CD4-positive, alpha-beta T cell (primary cell): ENCODE measurements around the gene HDAC4. TPM values are rescaled to one million over a fixed set of nuclear protein-coding genes. Genes with fewer than 3 reads are reported as not detected.

ENCODE experiments used
- ATAC-seq: fragments of 200-7000 bp; cut with Tn5 transposase; one replicate; pipeline ENCODE4 v1.10.0; 2022; ENCODE audit warnings: mild to moderate bottlenecking; ENCODE audit not compliant: poor library complexity
- CTCF ChIA-PET: fragments of 350-600 bp; sonication (Branson Sonifier 250); formaldehyde crosslinking; loops from one replicate; lab custom pipeline; 2021; ENCODE audit warnings: antibody characterized with exemption, inconsistent platforms; lab: Charles Lee
- POLR2A ChIA-PET: fragments of 350-600 bp; sonication (Branson Sonifier 250); formaldehyde crosslinking; loops from one replicate; lab custom pipeline; 2021; ENCODE audit warnings: antibody characterized with exemption, inconsistent platforms; lab: Charles Lee
- DNase-seq, 14 experiments: peaks; one replicate each; pipeline ENCODE4 v3.0.0-alpha.2; 2013 to 2020; ENCODE audit warnings: mixed read lengths in 2 of 14
- H3K27ac ChIP-seq, 2 donors: one replicate each; pipeline versions ENCODE4 v1.5.1 to v1.7.0; 2013; ENCODE audit warnings: low read length in 2 of 2, low read depth in 1 of 2, mild to moderate bottlenecking in 1 of 2
- H3K27me3 ChIP-seq, 2 experiments: 1 replicate in 1 of 2; 2 replicates in 1 of 2; pipeline versions ENCODE4 v1.6.1 to v1.7.0; 2013; ENCODE audit warnings: low read length in 2 of 2, control low read depth in 1 of 2, mild to moderate bottlenecking in 1 of 2, moderate library complexity in 1 of 2; ENCODE audit not compliant: insufficient read depth in 2 of 2, control insufficient read depth in 1 of 2
- H3K36me3 ChIP-seq: one replicate; pipeline ENCODE4 v1.6.1; 2013; ENCODE audit warnings: low read length, control low read depth; ENCODE audit not compliant: insufficient read depth
- H3K4me1 ChIP-seq: one replicate; pipeline ENCODE4 v1.6.1; 2013; ENCODE audit warnings: low read length, control low read depth; ENCODE audit not compliant: insufficient read depth
- H3K4me3 ChIP-seq: one replicate; pipeline ENCODE4 v1.5.1; 2013; ENCODE audit warnings: mild to moderate bottlenecking, low read length, moderate library complexity
- H3K9me3 ChIP-seq, 2 experiments: 1 replicate in 1 of 2; 2 replicates in 1 of 2; pipeline versions ENCODE4 v1.6.1 to v1.7.0; 2013; ENCODE audit warnings: low read length in 2 of 2, mild to moderate bottlenecking in 2 of 2, control low read depth in 1 of 2, moderate library complexity in 1 of 2; ENCODE audit not compliant: control insufficient read depth in 1 of 2, insufficient read depth in 1 of 2
- H3K27ac Mint-ChIP-seq: one replicate; pipeline ENCODE4 v1.8.0; 2020; ENCODE audit warnings: mixed read lengths
- H3K27me3 Mint-ChIP-seq: one replicate; pipeline ENCODE4 v1.8.0; 2021; ENCODE audit warnings: mixed read lengths
- H3K36me3 Mint-ChIP-seq: one replicate; pipeline ENCODE4 v1.8.0; 2021; ENCODE audit warnings: low read depth, mixed read lengths
- H3K4me1 Mint-ChIP-seq: one replicate; pipeline ENCODE4 v1.8.0; 2021; ENCODE audit warnings: low read depth, mixed read lengths
- H3K4me3 Mint-ChIP-seq: one replicate; pipeline ENCODE4 v1.8.0; 2020; ENCODE audit warnings: mild to moderate bottlenecking, mixed read lengths
- H3K9me3 Mint-ChIP-seq: one replicate; pipeline ENCODE4 v1.8.0; 2020; ENCODE audit warnings: mixed read lengths
- intact Hi-C, 2 experiments: fragments of 100-400 bp; cut with DNase I in 1 of 2; cut with micrococcal nuclease in 1 of 2; formaldehyde crosslinking; loops; one replicate each; pipeline versions ENCODE4 v1.15.1 to v1.9.0; 2023 to 2025; cut with DNase I, micrococcal nuclease
- total RNA-seq, 174 experiments: library from RNA in 2 of 174; stranded (reverse) in 2 of 174; gene quantifications; one replicate each; pipeline ENCODE4 v1.2.3 and lab custom pipeline; 2021 to 2026
- TF ChIP-seq, protein P1 (sequence below): fragments of 200-600 bp; IDR thresholded peaks from one replicate; pipeline ENCODE4 v1.8.0; 2022; ENCODE audit warnings: antibody characterized with exemption, mild to moderate bottlenecking

Gene HDAC4
- total RNA-seq, 2 experiments from 2014 or later = 45.3 to 49.2 TPM

DNA sequence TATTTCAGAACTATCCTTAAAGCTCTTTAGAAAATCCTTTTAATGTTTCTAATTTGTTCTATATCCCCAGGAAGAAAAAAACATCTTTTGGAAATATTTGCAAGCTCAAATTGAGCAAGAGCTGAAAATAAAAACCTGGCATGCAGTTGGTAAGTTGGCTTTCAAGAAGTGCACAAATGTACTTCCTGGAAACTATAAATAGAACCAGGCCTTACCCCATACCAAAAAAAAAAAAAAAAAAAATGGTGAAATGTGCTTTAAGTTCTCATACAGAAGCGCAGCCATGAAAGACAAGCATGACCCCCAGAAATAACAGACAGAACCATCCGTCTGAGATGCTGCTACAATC is 178.5 kb downstream of the HDAC4 start:
- no peaks in the 10 kb centered on the region for H3K9me3 Mint-ChIP-seq
- POLR2A ChIA-PET = interaction anchor here (0.8 to 2.3 kb wide), 4 partner anchors 8 to 60 kb away, joined by 3 to 10 read pairs (median 6); no protein-coding TSS in a partner anchor

DNA sequence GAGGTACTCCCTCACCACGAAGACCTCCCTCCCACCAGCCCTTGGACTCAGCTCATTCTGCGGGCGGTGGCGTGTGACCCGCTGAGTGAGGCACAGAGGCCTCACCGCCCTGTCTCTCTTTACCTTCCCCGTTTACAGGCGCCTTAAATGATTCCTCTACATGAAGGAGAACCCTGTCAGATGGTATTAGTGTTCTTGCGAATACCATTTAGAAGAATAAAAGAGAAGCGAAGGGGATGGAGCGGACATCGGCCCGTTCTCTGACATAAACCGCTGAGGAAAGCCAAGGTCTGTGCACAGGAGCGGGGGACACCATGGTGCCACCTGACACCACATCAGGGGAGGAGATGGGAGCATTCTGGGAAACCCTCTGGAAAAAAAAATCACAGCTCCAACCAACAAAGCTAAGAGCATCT is 179.8 kb downstream of the HDAC4 start:
- POLR2A ChIA-PET = interaction anchor here (1.3 to 2.3 kb wide), 2 partner anchors 10 to 101 kb away, joined by 3 to 10 read pairs; no protein-coding TSS in a partner anchor
- TF ChIP-seq, protein P1, sequence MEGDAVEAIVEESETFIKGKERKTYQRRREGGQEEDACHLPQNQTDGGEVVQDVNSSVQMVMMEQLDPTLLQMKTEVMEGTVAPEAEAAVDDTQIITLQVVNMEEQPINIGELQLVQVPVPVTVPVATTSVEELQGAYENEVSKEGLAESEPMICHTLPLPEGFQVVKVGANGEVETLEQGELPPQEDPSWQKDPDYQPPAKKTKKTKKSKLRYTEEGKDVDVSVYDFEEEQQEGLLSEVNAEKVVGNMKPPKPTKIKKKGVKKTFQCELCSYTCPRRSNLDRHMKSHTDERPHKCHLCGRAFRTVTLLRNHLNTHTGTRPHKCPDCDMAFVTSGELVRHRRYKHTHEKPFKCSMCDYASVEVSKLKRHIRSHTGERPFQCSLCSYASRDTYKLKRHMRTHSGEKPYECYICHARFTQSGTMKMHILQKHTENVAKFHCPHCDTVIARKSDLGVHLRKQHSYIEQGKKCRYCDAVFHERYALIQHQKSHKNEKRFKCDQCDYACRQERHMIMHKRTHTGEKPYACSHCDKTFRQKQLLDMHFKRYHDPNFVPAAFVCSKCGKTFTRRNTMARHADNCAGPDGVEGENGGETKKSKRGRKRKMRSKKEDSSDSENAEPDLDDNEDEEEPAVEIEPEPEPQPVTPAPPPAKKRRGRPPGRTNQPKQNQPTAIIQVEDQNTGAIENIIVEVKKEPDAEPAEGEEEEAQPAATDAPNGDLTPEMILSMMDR = no peak
- H3K9me3 Mint-ChIP-seq = no peaks in the 10 kb centered on the region
- CTCF ChIA-PET = interaction anchor here (1.2 kb wide), 1 partner anchor 8 kb away, joined by 4 read pairs; no protein-coding TSS in a partner anchor
- no peak for DNase-seq
- peak overlapping the region; percentile 38 for H3K4me3 Mint-ChIP-seq
- H3K4me1 Mint-ChIP-seq = peaks cover 85% of the 10 kb centered on the region
- Histone ChIP-seq H3K27ac (no peak overlapping the region), H3K27me3 (no peaks in the 10 kb centered on the region), H3K4me3 (no peak overlapping the region), H3K36me3 (no peaks in the 10 kb centered on the region), H3K4me1 (peaks cover 61% of the 10 kb centered on the region), H3K9me3 (no peaks in the 10 kb centered on the region)
- intact Hi-C loops = loop anchor here (5.0 kb wide), 2 partner anchors 36 to 41 kb away; no protein-coding TSS in a partner anchor
- peak overlapping the region; percentile 72 for H3K27ac Mint-ChIP-seq
- H3K36me3 Mint-ChIP-seq = no peaks in the 10 kb centered on the region
- ATAC-seq = no peak
- H3K27me3 Mint-ChIP-seq = no peaks in the 10 kb centered on the region

More for the DNA sequence above, 178.5 kb downstream of the HDAC4 start:
- ATAC-seq (peak; percentile 60), DNase-seq (peak in 1 of 14 experiments; percentile 25)
- Mint-ChIP-seq H3K4me3 (peak overlapping the region; percentile 57), H3K27me3 (no peaks in the 10 kb centered on the region), H3K36me3 (no peaks in the 10 kb centered on the region), H3K27ac (peak overlapping the region; percentile 88), H3K4me1 (peaks cover 84% of the 10 kb centered on the region)
- Histone ChIP-seq H3K4me3 (no peak overlapping the region), H3K4me1 (peaks cover 61% of the 10 kb centered on the region), H3K9me3 (no peaks in the 10 kb centered on the region), H3K27me3 (no peaks in the 10 kb centered on the region), H3K27ac (no peak overlapping the region), H3K36me3 (no peaks in the 10 kb centered on the region)
- intact Hi-C loops = loop anchor here (5.0 kb wide), 2 partner anchors 35 to 40 kb away; no protein-coding TSS in a partner anchor
- CTCF ChIA-PET = no interaction called here
- TF ChIP-seq, protein P1 = no peak

DNA sequence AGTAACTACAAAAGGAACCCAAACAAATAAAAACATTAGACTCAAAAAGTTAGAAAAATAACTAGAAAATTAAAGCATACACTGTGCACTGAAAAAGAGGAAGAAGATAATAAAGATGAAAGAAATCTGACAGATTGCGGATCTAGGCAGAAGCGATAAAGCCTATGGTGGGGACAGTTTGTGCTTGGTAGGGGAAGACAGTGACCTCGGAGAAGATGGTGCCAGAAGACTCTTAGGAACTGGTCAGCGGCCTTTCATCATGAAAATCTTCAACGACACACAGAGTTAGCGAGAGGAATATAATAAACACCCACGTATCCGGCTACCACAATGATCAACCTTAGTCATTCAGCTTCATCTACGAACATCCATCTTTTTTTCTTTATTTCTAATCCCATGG is 180.5 kb downstream of the HDAC4 start:
- H3K4me3 Mint-ChIP-seq = no peak overlapping the region
- H3K9me3 Mint-ChIP-seq = no peaks in the 10 kb centered on the region
- peaks cover 59% of the 10 kb centered on the region for H3K4me1 ChIP-seq
- TF ChIP-seq, protein P1 = no peak
- H3K36me3 Mint-ChIP-seq = no peaks in the 10 kb centered on the region
- H3K36me3 ChIP-seq = no peaks in the 10 kb centered on the region
- intact Hi-C loops = loop anchor here (5.0 kb wide), 2 partner anchors 37 to 42 kb away; no protein-coding TSS in a partner anchor
- peaks cover 85% of the 10 kb centered on the region for H3K4me1 Mint-ChIP-seq
- H3K4me3 ChIP-seq = no peak overlapping the region
- no peaks in the 10 kb centered on the region for H3K27me3 ChIP-seq
- H3K9me3 ChIP-seq = no peaks in the 10 kb centered on the region
- no peak for DNase-seq
- POLR2A ChIA-PET = interaction anchor here (2.3 kb wide), 1 partner anchor 10 kb away, joined by 10 read pairs; no protein-coding TSS in a partner anchor
- CTCF ChIA-PET = no interaction called here
- no peak for ATAC-seq
- peak overlapping the region; percentile 72 for H3K27ac Mint-ChIP-seq
- no peaks in the 10 kb centered on the region for H3K27me3 Mint-ChIP-seq
- H3K27ac ChIP-seq = no peak overlapping the region
